GM19099 (cell line): ENCODE data around the gene UBE2QL1.

Source experiments
- POLR2A ChIP-seq: IDR thresholded peaks from 3 replicates; pipeline ENCODE4 v1.6.1; 2011; ENCODE audit warnings: low read depth; ENCODE audit not compliant: insufficient read length; ENCODE audit errors: extremely low read depth

The UBE2QL1 gene

DNA sequence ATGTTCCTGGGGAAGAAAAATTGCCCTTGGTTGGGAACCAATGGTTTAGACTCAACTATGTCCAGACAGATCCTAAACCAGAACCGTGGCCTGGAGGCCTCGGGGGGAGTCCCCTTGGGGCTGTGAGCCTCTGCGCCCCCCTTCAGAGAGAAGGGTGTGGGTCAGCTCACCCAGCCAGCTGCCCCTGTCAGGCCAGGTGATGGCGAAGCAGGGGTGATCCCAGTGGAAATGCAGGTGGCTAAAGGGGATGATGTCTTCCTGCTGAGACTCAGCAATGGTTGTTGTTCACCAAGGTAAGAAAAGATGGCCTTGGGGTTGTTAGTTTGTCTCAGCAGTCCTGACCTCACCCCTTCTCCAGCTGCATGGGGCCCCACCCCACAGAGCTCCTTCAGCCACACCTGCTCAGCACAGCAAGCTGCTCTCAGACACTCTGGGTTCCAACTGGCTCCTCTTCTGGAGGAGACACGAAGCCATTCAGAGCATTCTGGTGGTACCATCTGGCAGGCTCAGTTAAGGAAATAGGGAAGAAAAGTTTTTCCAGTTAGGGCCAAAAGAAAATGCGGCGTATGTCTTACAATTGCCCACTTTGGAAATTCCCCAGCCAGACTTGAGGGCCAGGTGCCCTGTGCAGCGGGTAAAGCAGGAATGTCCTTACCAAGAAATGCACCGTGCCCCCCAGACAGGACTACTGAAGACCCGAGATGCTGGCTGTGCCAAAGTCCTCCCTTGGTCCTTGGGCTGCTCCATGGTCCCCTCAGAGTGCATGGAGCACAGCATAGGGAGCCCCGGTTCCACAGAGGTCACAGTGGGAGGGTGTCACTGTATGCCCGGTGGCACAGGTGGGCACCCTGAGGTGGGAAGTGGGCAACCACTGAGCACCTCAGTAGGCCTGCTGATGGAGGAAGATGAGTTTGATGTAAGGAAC lies 94.0 kb downstream of the UBE2QL1 start:
- no peak for TF ChIP-seq POLR2A

DNA sequence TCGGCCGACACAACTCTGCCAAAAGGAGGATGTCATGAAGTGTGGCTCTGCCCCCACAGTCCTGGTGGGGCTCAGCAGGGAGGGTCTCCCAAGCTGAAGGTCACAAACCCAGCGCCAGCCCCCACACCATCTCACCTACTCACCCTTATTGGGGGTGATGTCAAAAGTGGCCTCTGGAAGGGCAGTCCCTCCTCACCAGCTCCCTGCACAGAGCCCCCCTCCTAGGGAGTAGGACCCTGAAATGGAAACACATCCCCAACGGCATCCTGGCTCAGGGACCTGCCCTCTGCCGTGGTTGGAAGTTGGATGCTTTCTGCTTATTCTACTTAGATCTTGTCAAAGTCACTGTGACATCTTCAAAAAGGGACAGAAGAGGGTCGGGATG lies 94.7 kb downstream of the UBE2QL1 start:
- TF ChIP-seq POLR2A, result no peak

DNA sequence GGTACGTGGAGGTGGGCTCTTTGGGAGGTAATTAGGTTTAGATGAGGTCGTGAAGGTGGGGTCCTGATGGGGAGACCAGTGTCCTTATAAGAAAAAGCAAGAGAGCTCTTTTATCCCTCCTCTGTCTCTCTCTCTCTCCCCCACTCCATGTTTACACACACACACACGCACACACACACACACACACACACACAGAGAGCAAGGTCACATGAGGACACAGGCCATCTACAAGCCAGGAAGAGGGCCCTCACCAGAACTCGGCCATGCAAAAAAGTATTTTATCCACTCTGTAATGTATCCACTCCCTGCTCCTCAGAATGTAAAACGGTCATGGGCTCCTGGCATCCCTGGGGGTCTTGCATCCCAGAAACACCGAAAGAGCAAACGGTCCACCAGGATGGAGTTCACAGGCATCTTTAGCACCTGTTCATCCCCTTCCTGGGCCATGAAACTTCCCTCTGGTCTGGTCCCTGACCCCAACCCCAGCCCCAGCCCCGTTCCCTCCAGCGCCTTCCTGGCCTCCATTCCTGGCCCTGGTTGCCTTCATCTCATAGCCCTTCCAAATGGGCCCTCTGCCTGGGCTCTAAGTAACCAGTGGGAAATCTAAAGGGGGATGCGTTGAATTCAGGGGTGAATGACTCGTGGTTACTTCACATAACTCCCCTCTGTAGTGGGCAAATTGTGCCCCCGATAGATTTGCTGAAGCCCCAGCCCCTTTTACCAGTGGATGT lies 95.3 kb downstream of the UBE2QL1 start:
- no peak for TF ChIP-seq POLR2A
